Stimulated activated CD8-positive, alpha-beta memory T cell treated with anti-CD3 and anti-CD28 coated beads, Interleukin-15, amount 100 ng/mL, for 1 hour (primary cell): ENCODE results near the gene NEU1.
"Not testable (repeated sequence)": the region's sequence is repeated elsewhere in the genome, so short reads cannot be mapped to it uniquely, and the experiment has no call there.

Experiments
- DNase-seq: peaks from one replicate; pipeline ENCODE4 v3.0.0-alpha.2; 2020; ENCODE audit warnings: low read depth

Gene NEU1

GRCh38 chr6:31874084-31874670 lies 11.6 kb upstream of the NEU1 start:
- no peak for DNase-seq

- no peak for DNase-seq
These were observed 8.5 kb upstream of the NEU1 start for GRCh38 chr6:31871046-31871659.

- DNase-seq, result no peak
These were observed 7.8 kb upstream of the NEU1 start for GRCh38 chr6:31870385-31870921.

- no peak for DNase-seq
These were observed 6.7 kb upstream of the NEU1 start for GRCh38 chr6:31869343-31869742.

GRCh38 chr6:31868658-31868971 lies 6.0 kb upstream of the NEU1 start:
- DNase-seq, result not testable (repeated sequence)

GRCh38 chr6:31865205-31866118 lies 2.8 kb upstream of the NEU1 start:
- DNase-seq, result no peak

GRCh38 chr6:31864818-31865204 lies 2.2 kb upstream of the NEU1 start:
- DNase-seq, result no peak

GRCh38 chr6:31864123-31864562 lies 1.5 kb upstream of the NEU1 start:
- DNase-seq, result not testable (repeated sequence)

GRCh38 chr6:31861919-31862343 lies 690 bp downstream of the NEU1 start:
- DNase-seq, result no peak

GRCh38 chr6:31861150-31861549 lies 1.5 kb downstream of the NEU1 start:
- no peak for DNase-seq

GRCh38 chr6:31860349-31860748 lies 2.3 kb downstream of the NEU1 start:
- no peak for DNase-seq

GRCh38 chr6:31859923-31860322 lies 2.7 kb downstream of the NEU1 start:
- DNase-seq, result no peak

- no peak for DNase-seq
These were observed 3.9 kb downstream of the NEU1 start for GRCh38 chr6:31858707-31859106.

- DNase-seq, result not testable (repeated sequence)
These were observed 4.8 kb downstream of the NEU1 start for GRCh38 chr6:31857774-31858173.

- DNase-seq, result not testable (repeated sequence)
These were observed 10.5 kb downstream of the NEU1 start for GRCh38 chr6:31851980-31852718.

- no peak for DNase-seq
These were observed 11.2 kb downstream of the NEU1 start for GRCh38 chr6:31851485-31851832.

GRCh38 chr6:31850765-31851484 lies 11.7 kb downstream of the NEU1 start:
- no peak for DNase-seq

GRCh38 chr6:31847276-31847978 lies 15.2 kb downstream of the NEU1 start:
- no peak for DNase-seq

GRCh38 chr6:31844507-31844906 lies 18.1 kb downstream of the NEU1 start:
- no peak for DNase-seq

GRCh38 chr6:31842053-31842452 lies 20.6 kb downstream of the NEU1 start:
- DNase-seq, result no peak

GRCh38 chr6:31839779-31840126 lies 22.9 kb downstream of the NEU1 start:
- DNase-seq, result not testable (repeated sequence)
